ENCODE measurements around the gene CCDC92B. TPM values are rescaled to one million over a fixed set of nuclear protein-coding genes. Genes with fewer than 3 reads are reported as not detected.

Gene CCDC92B
- total and polyA plus RNA-seq, 2 of the 13 experiments (the other 11 are each of a cell fraction or from before 2014, with no cell fraction given) = not detected

DNA sequence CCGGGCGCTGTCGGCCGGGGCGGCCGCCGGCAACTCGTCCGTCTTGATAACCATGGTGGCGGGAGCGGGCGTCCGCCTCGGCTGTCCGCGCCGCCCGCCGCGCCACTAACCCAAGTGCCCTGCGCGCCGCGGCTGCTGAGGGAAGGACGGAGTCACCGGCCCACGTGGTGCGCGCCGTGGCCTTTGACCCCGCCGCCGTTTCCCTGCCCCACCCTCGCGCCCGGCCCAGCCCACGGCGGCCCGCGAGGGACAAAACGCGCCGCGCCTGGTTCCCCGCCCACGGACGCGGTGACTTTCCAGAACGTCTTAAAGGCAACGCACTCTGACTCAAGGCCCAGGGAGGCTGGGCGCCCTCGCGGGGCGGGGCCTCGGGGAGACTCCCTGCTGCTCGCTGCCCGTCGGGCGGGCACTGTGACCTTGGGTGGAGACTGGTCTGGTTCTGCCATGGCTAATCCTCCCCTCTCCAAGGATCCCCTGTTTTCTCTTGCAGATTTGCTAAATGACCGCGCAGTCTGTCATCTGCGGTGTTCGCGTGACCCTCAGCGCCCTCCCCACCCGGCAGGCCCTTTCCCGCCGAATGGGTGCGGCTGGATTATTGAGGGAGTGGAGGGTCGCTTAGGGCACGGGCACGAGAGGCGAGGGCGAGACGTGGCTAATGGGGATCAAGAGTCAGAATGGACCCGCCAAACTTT lies 37.7 kb downstream of the CCDC92B start, which contains the start of gene CLUH (continued):
- TF ChIP-seq, protein P1, sequence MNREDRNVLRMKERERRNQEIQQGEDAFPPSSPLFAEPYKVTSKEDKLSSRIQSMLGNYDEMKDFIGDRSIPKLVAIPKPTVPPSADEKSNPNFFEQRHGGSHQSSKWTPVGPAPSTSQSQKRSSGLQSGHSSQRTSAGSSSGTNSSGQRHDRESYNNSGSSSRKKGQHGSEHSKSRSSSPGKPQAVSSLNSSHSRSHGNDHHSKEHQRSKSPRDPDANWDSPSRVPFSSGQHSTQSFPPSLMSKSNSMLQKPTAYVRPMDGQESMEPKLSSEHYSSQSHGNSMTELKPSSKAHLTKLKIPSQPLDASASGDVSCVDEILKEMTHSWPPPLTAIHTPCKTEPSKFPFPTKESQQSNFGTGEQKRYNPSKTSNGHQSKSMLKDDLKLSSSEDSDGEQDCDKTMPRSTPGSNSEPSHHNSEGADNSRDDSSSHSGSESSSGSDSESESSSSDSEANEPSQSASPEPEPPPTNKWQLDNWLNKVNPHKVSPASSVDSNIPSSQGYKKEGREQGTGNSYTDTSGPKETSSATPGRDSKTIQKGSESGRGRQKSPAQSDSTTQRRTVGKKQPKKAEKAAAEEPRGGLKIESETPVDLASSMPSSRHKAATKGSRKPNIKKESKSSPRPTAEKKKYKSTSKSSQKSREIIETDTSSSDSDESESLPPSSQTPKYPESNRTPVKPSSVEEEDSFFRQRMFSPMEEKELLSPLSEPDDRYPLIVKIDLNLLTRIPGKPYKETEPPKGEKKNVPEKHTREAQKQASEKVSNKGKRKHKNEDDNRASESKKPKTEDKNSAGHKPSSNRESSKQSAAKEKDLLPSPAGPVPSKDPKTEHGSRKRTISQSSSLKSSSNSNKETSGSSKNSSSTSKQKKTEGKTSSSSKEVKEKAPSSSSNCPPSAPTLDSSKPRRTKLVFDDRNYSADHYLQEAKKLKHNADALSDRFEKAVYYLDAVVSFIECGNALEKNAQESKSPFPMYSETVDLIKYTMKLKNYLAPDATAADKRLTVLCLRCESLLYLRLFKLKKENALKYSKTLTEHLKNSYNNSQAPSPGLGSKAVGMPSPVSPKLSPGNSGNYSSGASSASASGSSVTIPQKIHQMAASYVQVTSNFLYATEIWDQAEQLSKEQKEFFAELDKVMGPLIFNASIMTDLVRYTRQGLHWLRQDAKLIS (CRISPR knock-in tag; IDR thresholded peaks at IDR 0.05) = no peak
- TF ChIP-seq ZNF547 (CRISPR knock-in tag; IDR thresholded peaks at IDR 0.05) (peak; percentile 62; the same call in 1 of the 2 replicates), ZNF30 (CRISPR knock-in tag; IDR thresholded peaks at IDR 0.05) (no peak), CBX2 (IDR thresholded peaks at IDR 0.05; ENCODE audit: low read depth, low read length) (no peak), CBX2 (CRISPR knock-in tag; IDR thresholded peaks at IDR 0.05; ENCODE audit: low read depth) (0 out of 2 replicates have a peak, but pooled peaks have one; percentile 24), ZNF431 (CRISPR knock-in tag; IDR thresholded peaks at IDR 0.05; ENCODE audit: borderline replicate concordance, low read depth) (0 out of 2 replicates have a peak, but pooled peaks have one; percentile 34), RFX3 (CRISPR knock-in tag; IDR thresholded peaks at IDR 0.05) (no peak), AHR (CRISPR knock-in tag; IDR thresholded peaks at IDR 0.05) (peak; percentile 54; the same call in 1 of the 2 replicates), SALL1 (CRISPR knock-in tag; IDR thresholded peaks at IDR 0.05) (peak; percentile 76), ZNF672 (CRISPR knock-in tag; IDR thresholded peaks at IDR 0.05) (no peak), FOXA3 (CRISPR knock-in tag; IDR thresholded peaks at IDR 0.05) (peak; percentile 63; the same call in 1 of the 2 replicates), CHD2 (IDR thresholded peaks at IDR 0.05; ENCODE audit: low read depth, low read length) (no peak), ZNF644 (CRISPR knock-in tag; IDR thresholded peaks at IDR 0.05; ENCODE audit: low read depth) (no peak)
- TF ChIP-seq, protein P2, sequence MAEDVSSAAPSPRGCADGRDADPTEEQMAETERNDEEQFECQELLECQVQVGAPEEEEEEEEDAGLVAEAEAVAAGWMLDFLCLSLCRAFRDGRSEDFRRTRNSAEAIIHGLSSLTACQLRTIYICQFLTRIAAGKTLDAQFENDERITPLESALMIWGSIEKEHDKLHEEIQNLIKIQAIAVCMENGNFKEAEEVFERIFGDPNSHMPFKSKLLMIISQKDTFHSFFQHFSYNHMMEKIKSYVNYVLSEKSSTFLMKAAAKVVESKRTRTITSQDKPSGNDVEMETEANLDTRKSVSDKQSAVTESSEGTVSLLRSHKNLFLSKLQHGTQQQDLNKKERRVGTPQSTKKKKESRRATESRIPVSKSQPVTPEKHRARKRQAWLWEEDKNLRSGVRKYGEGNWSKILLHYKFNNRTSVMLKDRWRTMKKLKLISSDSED (CRISPR knock-in tag; IDR thresholded peaks at IDR 0.05) = no peak
- TF ChIP-seq, protein P3, sequence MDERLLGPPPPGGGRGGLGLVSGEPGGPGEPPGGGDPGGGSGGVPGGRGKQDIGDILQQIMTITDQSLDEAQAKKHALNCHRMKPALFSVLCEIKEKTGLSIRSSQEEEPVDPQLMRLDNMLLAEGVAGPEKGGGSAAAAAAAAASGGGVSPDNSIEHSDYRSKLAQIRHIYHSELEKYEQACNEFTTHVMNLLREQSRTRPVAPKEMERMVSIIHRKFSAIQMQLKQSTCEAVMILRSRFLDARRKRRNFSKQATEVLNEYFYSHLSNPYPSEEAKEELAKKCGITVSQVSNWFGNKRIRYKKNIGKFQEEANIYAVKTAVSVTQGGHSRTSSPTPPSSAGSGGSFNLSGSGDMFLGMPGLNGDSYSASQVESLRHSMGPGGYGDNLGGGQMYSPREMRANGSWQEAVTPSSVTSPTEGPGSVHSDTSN (CRISPR knock-in tag; IDR thresholded peaks at IDR 0.05) = no peak
- TF ChIP-seq, protein P4, sequence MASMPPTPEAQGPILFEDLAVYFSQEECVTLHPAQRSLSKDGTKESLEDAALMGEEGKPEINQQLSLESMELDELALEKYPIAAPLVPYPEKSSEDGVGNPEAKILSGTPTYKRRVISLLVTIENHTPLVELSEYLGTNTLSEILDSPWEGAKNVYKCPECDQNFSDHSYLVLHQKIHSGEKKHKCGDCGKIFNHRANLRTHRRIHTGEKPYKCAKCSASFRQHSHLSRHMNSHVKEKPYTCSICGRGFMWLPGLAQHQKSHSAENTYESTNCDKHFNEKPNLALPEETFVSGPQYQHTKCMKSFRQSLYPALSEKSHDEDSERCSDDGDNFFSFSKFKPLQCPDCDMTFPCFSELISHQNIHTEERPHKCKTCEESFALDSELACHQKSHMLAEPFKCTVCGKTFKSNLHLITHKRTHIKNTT (CRISPR knock-in tag; IDR thresholded peaks at IDR 0.05) = no peak
- TF ChIP-seq, protein P5, sequence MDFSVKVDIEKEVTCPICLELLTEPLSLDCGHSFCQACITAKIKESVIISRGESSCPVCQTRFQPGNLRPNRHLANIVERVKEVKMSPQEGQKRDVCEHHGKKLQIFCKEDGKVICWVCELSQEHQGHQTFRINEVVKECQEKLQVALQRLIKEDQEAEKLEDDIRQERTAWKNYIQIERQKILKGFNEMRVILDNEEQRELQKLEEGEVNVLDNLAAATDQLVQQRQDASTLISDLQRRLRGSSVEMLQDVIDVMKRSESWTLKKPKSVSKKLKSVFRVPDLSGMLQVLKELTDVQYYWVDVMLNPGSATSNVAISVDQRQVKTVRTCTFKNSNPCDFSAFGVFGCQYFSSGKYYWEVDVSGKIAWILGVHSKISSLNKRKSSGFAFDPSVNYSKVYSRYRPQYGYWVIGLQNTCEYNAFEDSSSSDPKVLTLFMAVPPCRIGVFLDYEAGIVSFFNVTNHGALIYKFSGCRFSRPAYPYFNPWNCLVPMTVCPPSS (IDR thresholded peaks at IDR 0.05) = no peak
- TF ChIP-seq, protein P6, sequence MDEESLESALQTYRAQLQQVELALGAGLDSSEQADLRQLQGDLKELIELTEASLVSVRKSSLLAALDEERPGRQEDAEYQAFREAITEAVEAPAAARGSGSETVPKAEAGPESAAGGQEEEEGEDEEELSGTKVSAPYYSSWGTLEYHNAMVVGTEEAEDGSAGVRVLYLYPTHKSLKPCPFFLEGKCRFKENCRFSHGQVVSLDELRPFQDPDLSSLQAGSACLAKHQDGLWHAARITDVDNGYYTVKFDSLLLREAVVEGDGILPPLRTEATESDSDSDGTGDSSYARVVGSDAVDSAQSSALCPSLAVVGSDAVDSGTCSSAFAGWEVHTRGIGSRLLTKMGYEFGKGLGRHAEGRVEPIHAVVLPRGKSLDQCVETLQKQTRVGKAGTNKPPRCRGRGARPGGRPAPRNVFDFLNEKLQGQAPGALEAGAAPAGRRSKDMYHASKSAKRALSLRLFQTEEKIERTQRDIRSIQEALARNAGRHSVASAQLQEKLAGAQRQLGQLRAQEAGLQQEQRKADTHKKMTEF (CRISPR knock-in tag; IDR thresholded peaks at IDR 0.05) = peak; percentile 90
- TF ChIP-seq, protein P7, sequence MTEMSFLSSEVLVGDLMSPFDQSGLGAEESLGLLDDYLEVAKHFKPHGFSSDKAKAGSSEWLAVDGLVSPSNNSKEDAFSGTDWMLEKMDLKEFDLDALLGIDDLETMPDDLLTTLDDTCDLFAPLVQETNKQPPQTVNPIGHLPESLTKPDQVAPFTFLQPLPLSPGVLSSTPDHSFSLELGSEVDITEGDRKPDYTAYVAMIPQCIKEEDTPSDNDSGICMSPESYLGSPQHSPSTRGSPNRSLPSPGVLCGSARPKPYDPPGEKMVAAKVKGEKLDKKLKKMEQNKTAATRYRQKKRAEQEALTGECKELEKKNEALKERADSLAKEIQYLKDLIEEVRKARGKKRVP (CRISPR knock-in tag; IDR thresholded peaks at IDR 0.05) = peak in 1 of 2 experiments; percentile 50; a peak in 2 of 4 replicates
